PFSK-1 (cell line): ENCODE results near the gene SIPA1L3.

Source experiments
- FOXP2 ChIP-seq: optimal IDR thresholded peaks from 2 replicates; pipeline ENCODE3; 2011; ENCODE audit warnings: borderline replicate concordance, control low read depth, inconsistent platforms; ENCODE audit not compliant: insufficient read depth; ENCODE audit errors: extremely low read length, extremely low read depth
- POLR2AphosphoS5 ChIP-seq: IDR thresholded peaks from 2 replicates; pipeline ENCODE4 v1.6.1; 2012; ENCODE audit warnings: low read depth, mild to moderate bottlenecking, control low read depth, low read length, moderate library complexity
- SIN3A ChIP-seq: IDR thresholded peaks from 2 replicates; pipeline ENCODE4 v1.6.1; 2012; ENCODE audit warnings: mild to moderate bottlenecking, low read length, moderate library complexity, borderline replicate concordance; ENCODE audit not compliant: insufficient read depth
- TAF1 ChIP-seq: IDR thresholded peaks from 2 replicates; pipeline ENCODE4 v1.6.1; 2012; ENCODE audit warnings: low read length, control low read depth, borderline replicate concordance; ENCODE audit not compliant: insufficient read depth
- TF ChIP-seq, protein P1 (sequence below), 2 experiments: IDR thresholded peaks; 2 replicates each; pipeline versions ENCODE4 v1.6.1 to v1.8.0; 2011 to 2012; ENCODE audit warnings: low read depth in 2 of 2, low read length in 2 of 2, control low read depth in 1 of 2, inconsistent platforms in 1 of 2, mild to moderate bottlenecking in 1 of 2, moderate library complexity in 1 of 2; ENCODE audit not compliant: insufficient read depth in 1 of 2

DNA sequence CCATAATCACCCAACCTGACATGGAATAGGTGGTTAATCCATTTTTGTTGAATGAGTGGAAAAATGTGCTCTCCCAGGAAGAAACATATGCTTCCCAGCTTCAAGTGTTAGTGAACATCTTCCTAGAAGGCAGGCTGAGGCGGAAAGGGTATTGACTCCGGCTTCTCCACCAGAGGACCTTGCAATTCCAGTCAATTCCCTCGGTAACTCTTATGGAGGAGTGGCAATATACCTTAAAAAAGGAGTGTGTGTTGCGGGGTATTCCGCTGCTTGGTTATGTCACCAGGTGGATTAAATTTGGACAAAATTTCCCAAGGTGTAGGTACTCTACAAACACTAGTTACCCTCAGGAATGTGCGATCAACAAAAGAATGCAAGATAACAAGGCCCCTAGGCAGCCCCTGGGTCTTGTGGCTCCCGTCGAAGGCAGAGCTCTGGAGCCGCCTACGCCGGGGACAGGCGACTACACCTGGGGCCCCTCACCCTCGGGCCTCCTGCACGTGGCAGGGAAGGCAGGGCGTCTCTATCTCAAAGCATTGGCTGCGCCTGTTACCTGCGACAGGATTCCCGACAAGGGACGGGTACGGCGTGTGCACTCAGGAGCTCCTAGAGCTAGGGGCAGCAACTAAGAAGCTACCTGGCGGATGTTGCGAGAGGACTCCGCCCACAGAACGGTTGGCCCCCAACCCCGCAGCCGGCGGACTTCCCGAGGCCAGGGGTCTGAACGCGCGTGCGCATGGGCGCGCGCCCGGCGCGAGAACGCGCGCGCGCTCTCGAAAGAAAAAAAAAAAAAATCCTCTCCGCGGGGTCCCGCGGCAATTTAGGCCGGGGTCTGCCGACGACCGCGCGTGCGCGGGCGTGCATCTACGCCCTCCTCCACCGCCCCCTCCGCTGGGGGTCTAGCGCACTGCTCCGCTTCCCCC is 801 bp upstream of the SIPA1L3 start, which contains the start of gene WDR87:
- TF ChIP-seq, protein P1, sequence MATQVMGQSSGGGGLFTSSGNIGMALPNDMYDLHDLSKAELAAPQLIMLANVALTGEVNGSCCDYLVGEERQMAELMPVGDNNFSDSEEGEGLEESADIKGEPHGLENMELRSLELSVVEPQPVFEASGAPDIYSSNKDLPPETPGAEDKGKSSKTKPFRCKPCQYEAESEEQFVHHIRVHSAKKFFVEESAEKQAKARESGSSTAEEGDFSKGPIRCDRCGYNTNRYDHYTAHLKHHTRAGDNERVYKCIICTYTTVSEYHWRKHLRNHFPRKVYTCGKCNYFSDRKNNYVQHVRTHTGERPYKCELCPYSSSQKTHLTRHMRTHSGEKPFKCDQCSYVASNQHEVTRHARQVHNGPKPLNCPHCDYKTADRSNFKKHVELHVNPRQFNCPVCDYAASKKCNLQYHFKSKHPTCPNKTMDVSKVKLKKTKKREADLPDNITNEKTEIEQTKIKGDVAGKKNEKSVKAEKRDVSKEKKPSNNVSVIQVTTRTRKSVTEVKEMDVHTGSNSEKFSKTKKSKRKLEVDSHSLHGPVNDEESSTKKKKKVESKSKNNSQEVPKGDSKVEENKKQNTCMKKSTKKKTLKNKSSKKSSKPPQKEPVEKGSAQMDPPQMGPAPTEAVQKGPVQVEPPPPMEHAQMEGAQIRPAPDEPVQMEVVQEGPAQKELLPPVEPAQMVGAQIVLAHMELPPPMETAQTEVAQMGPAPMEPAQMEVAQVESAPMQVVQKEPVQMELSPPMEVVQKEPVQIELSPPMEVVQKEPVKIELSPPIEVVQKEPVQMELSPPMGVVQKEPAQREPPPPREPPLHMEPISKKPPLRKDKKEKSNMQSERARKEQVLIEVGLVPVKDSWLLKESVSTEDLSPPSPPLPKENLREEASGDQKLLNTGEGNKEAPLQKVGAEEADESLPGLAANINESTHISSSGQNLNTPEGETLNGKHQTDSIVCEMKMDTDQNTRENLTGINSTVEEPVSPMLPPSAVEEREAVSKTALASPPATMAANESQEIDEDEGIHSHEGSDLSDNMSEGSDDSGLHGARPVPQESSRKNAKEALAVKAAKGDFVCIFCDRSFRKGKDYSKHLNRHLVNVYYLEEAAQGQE (IDR thresholded peaks at IDR 0.05; ENCODE audit: insufficient read depth in 1 of 2, low read depth in 2 of 2, low read length in 2 of 2) = no peak
- no peak for TF ChIP-seq POLR2AphosphoS5
- no peak for TF ChIP-seq TAF1
- no peak for TF ChIP-seq SIN3A
- TF ChIP-seq FOXP2 = no peak
